ENCODE measurements around the gene CCL3. TPM values are rescaled to one million over a fixed set of nuclear protein-coding genes. Genes with fewer than 3 reads are reported as not detected.
"Not testable (repeated sequence)": the region's sequence is repeated elsewhere in the genome, so short reads cannot be mapped to it uniquely, and the experiment has no call there.

The CCL3 gene
- total RNA-seq, 4 donors from 2014 or later: 0.68 to 1.7 TPM; not detected in 2

DNA sequence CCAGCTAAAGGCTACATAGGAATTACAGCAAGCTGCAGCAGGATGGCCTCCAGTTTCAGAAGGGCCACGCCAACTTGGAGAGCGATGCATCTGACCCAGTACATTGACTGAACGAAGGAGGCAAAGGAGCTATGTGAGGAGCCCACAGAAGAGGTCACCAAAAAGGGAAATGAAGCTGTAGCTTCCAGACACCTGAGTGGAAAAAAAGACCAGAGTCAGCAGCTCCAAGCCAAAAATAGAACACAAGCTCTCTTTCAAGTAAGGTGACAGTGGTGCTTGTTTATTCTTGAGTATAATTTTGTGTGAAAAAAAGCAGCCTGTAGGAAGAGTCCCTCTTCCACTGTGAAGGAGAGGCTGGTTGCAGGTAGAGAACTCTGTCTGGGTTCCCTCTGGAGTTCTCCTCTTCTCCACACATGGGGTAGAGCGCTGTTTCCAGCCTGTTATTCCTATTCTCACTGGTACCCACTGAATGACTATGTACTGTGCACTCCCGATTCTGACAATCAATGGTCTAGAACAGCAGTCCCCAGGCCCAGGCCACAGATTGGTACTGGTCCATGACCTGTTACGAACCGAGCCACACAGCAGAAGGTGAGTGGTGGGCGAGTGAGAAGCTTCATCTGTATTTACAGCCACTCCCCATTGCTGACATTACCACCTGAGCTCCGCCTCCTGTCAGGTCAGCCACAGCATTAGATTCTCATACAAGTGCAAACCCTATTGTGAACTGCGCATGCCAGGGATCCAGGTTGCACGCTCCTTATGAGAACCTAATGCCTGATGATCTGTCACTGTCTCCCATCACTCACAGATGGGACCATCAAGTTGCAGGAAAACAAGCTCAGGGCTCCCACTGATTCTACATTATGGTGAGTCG lies 28.8 kb upstream of the CCL3 start:
- in situ Hi-C loops (cut with MboI; ENCODE audit: low sequenced_read_pairs in 4 of 4) (loop anchor here in 1 of 4 donors (10.0 kb wide), 1 partner anchor 66 kb away; no protein-coding TSS in a partner anchor), intact Hi-C loops (cut with DNase I; ENCODE audit: low total_unique reads) (no loop called here)
- Histone ChIP-seq H3K9me3 (no peaks in the 10 kb centered on the region), H3K27ac (no peak overlapping the region), H3K4me3 (no peak overlapping the region), H3K36me3 (no peaks in the 10 kb centered on the region), H3K4me1 (no peaks in the 10 kb centered on the region), H3K27me3 (no peaks in the 10 kb centered on the region)
- ATAC-seq (no peak), DNase-seq (no peak)
- no peak for TF ChIP-seq POLR2A (IDR thresholded peaks at IDR 0.05)
- TF ChIP-seq, protein P1, sequence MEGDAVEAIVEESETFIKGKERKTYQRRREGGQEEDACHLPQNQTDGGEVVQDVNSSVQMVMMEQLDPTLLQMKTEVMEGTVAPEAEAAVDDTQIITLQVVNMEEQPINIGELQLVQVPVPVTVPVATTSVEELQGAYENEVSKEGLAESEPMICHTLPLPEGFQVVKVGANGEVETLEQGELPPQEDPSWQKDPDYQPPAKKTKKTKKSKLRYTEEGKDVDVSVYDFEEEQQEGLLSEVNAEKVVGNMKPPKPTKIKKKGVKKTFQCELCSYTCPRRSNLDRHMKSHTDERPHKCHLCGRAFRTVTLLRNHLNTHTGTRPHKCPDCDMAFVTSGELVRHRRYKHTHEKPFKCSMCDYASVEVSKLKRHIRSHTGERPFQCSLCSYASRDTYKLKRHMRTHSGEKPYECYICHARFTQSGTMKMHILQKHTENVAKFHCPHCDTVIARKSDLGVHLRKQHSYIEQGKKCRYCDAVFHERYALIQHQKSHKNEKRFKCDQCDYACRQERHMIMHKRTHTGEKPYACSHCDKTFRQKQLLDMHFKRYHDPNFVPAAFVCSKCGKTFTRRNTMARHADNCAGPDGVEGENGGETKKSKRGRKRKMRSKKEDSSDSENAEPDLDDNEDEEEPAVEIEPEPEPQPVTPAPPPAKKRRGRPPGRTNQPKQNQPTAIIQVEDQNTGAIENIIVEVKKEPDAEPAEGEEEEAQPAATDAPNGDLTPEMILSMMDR (IDR thresholded peaks at IDR 0.05 in 4 of 5, conservative IDR thresholded peaks at IDR 0.05 in 1 of 5): no peak

DNA sequence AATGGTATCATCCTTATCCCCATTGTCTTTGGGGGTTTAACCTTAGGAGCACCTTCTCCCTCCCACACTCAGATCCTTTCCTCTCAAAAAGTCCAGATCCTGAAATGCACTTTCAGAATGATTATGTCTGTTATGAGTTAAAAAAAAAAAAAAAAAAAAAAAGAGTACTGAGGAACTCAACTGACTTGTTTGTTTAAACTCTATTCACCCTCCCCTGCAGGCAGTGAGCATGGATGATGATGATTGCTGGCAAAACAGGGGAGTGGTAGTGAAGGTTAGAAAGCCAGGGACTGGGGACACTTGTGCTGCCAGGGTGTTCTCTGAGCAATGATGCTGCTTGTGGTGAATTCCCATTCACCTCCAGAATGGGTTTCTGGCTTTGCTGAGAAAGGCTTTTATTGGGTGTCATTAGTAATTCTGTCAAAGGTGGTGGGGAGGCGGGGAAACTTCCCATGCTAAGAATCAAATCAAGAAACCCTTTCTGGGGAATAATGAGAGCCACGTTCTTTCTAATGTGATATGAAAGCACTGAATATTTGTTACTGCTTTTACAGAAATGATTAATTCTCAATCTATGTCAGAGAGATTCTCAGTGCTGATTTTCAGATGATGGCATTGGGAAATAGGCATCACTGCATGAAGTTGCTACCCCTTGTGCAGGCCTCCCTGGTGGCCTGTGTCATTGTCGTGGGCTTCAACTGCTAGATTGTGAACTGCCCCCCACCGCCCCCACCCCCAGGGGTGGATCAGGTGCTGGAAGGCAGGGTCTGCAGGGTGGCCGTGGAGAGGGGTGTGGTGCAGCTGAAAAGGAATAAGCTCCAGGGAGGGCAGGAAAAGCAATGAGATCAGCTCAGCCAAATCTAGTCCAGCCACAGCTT lies 27.8 kb upstream of the CCL3 start:
- Histone ChIP-seq H3K9me3 (no peaks in the 10 kb centered on the region), H3K36me3 (no peaks in the 10 kb centered on the region), H3K4me3 (no peak overlapping the region), H3K4me1 (no peaks in the 10 kb centered on the region), H3K27me3 (no peaks in the 10 kb centered on the region), H3K27ac (no peak overlapping the region)
- TF ChIP-seq, protein P1 (IDR thresholded peaks at IDR 0.05 in 4 of 5, conservative IDR thresholded peaks at IDR 0.05 in 1 of 5): no peak
- TF ChIP-seq POLR2A (IDR thresholded peaks at IDR 0.05): no peak
- in situ Hi-C loops (cut with MboI; ENCODE audit: low sequenced_read_pairs in 4 of 4): loop anchor here in 1 of 4 donors (10.0 kb wide), 1 partner anchor 67 kb away; no protein-coding TSS in a partner anchor
- ATAC-seq (no peak), DNase-seq (no peak)
- intact Hi-C loops (cut with DNase I; ENCODE audit: low total_unique reads): no loop called here

DNA sequence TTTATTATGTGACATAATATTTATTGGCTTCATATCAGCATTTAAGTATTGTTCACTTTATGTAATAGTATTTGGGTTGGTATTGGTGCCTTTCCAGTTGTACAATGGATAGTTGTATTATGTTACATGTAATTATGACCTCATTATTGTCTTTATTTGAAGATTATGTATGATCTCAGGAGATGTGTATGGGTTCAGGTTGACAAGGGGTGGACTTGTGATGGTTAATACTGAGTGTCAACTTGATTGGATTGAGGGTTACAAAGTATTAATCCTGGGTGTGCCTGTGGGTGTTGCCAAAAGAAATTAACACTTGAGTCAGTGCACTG lies 25.7 kb upstream of the CCL3 start:
- H3K27me3 ChIP-seq; DNase-seq; intact Hi-C loops (cut with DNase I; ENCODE audit: low total_unique reads); H3K36me3 ChIP-seq; H3K4me3 ChIP-seq; H3K27ac ChIP-seq; H3K9me3 ChIP-seq; ATAC-seq; H3K4me1 ChIP-seq: not testable (repeated sequence)
- in situ Hi-C loops (cut with MboI; ENCODE audit: low sequenced_read_pairs in 4 of 4): loop anchor here in 1 of 4 donors (10.0 kb wide), 1 partner anchor 69 kb away; no protein-coding TSS in a partner anchor

DNA sequence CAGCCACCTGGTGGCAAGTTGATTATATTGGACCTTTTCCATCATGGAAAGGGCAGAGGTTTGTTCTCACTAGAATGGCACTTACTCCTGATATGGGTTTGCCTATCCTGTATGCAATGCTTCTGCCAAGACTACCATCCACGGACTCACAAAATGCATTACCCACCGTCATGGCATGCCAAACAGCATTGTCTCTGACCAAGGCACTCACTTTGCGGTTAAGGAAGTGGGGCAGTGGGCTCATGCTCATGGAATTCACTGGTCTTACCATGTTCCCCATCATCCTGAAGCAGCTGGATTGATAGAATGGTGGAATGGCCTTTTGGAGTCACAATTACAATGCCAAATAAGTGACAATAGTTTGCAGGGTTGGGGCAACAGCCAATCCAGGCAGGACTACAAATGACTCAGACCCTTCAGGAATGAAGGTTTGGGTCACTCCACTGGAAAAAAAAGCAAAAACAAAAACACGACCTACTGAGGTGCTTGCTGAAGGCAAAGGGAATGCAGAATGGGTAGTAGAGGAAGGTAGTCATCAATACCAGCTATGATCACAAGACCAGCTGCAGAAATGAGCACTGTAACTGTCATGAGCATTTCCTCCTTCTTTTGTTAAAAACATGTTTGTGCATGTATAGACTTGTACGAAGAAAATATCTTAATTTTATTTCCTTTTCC lies 25.2 kb upstream of the CCL3 start:
- in situ Hi-C loops (cut with MboI; ENCODE audit: low sequenced_read_pairs in 4 of 4): loop anchor here in 1 of 4 donors (10.0 kb wide), 1 partner anchor 70 kb away; no protein-coding TSS in a partner anchor
- ATAC-seq; H3K36me3 ChIP-seq; H3K4me1 ChIP-seq; H3K4me3 ChIP-seq; H3K27ac ChIP-seq; H3K27me3 ChIP-seq; H3K9me3 ChIP-seq; DNase-seq; intact Hi-C loops (cut with DNase I; ENCODE audit: low total_unique reads): not testable (repeated sequence)

DNA sequence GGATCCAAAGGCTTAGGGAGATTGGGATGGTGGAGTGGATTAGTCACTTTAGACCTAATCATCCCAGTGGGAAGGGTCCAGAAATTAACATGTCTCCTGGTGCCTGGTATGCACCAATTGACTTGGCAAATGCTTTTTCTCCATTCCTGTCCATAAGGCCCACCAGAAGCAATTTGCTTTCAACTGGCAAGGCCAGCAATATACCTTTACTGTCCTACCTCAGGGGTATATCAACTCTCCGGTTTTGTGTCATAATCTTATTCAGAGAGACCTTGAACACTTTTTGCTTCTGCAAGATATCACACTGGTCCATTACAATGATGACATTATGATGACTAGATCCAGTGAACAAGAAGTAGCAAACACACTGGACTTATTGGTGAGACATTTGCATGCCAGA lies 23.2 kb upstream of the CCL3 start:
- H3K4me1 ChIP-seq; H3K27me3 ChIP-seq; intact Hi-C loops (cut with DNase I; ENCODE audit: low total_unique reads); H3K36me3 ChIP-seq; H3K27ac ChIP-seq; ATAC-seq; H3K4me3 ChIP-seq; DNase-seq; H3K9me3 ChIP-seq: not testable (repeated sequence)
- in situ Hi-C loops (cut with MboI; ENCODE audit: low sequenced_read_pairs in 4 of 4): loop anchor here in 1 of 4 donors (10.0 kb wide), 1 partner anchor 72 kb away; no protein-coding TSS in a partner anchor
